HG03045 (cell line): Measurements from ENCODE around the gene MLH1.
"Not testable (repeated sequence)": the region's sequence is repeated elsewhere in the genome, so short reads cannot be mapped to it uniquely, and the experiment has no call there.

Source experiments
- ATAC-seq: cut with Tn5 transposase; IDR thresholded peaks from one replicate; pipeline ENCODE4 v1.9.1; 2021; ENCODE audit warnings: mild to moderate bottlenecking, moderate library complexity; ENCODE audit not compliant: unreplicated experiment

Gene MLH1

GRCh38 chr3:37032961-37033360, 39.6 kb downstream of the MLH1 start:
- no peak for ATAC-seq

DNA sequence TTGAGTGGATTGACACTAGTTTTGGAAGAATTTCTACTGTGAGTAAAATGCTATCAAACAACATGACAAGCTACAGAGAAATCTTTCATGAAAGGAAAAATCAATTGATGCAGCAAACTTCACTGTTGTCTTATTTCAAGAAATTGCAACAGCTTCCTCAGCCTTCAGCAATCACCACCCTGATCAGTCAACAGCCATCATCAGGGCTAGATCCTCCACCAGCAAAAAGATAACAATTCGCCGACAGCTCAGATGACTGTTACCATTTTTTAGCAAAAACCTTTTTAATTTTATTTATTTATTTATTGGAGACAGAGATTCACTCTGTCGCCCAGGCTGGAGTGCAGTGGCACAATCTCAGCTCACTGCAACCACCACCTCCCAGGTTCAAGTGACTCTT, 44.0 kb downstream of the MLH1 start:
- ATAC-seq = no peak

- no peak for ATAC-seq
These were observed 46.0 kb downstream of the MLH1 start for GRCh38 chr3:37039161-37039846.

DNA sequence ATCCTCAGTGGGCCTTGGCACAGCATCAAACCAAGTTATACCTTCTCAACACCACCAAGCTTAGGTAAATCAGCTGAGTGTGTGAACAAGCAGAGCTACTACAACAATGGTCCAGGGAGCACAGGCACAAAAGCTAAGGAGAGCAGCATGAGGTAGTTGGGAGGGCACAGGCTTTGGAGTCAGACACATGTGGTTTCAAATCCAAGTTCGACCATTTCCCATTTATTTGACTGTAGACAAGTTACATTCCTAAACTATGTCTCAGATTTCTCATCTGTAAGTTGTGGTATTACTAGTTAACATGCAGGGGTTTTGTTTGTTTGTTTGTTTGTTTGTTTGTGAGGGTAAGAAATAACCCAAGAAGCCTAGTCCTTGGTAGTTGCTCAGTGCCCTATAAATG, 46.9 kb downstream of the MLH1 start:
- ATAC-seq = no peak

GRCh38 chr3:37041546-37042195, 48.4 kb downstream of the MLH1 start:
- ATAC-seq = no peak

DNA sequence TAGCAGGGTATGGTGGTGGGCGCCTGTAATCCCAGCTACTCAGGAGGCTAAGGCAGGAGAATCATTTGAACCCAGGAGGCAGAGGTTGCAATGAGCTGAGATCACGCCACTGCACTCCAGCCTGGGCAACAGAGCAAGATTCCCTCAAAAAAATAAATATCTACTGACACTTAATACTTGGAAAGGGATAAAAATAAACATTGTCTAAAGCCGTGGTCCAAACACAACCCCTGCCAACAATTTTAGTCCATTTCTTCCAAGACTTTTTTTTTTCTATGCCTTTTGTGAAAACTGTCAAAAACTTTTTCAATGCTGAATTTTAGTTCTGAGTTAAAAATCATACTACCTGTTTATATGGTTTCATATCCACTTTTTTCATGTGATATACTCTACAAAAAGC, 49.4 kb downstream of the MLH1 start:
- not testable (repeated sequence) for ATAC-seq

DNA sequence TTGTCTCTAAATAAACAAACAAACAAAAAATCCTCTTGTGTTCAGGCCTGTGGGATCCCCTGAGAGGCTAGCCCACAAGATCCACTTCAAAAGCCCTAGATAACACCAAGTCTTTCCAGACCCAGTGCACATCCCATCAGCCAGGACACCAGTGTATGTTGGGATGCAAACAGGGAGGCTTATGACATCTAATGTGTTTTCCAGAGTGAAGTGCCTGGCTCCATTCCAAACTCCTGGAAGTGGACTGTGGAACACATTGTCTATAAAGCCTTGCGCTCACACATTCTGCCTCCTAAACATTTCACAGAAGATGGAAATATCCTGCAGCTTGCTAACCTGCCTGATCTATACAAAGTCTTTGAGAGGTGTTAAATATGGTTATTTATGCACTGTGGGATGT, 57.0 kb downstream of the MLH1 start:
- no peak for ATAC-seq

DNA sequence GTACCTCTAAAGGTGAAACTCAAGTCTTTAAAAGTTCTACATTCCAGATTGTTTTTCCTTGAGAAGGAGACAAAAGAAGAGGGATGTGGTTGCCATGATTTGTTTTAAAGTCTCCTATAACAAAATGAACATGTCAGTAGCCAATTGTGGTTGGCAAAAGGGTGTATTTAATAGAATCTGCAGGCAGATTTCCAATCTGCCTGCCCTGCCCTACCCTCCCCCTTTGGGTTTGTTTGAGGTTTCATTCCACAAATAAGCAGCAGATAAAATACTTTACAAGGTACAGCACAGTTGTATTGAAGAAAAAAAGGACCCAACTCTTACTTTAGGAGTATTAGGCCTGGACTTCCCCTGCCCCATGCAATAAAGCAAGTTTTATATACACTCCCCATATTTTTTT, 59.5 kb downstream of the MLH1 start:
- ATAC-seq = no peak

DNA sequence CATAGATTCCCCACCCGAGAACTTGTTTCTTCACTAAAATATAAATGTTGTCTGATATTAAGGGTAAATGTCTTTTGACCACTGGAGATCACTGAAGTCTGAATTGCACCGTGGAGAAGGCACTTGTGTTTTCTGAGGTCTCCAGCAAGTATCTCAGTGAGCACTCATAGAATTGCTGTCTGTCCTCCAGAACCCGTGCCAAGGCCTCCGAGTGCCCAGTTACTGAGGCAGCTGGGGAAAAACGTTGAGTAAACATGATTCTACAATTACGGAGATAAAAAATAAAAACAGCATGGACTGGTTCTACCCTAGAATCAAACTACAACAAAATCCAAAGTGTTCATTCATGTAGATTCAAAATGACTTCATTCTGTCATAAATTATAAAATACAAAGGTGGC, 60.0 kb downstream of the MLH1 start:
- ATAC-seq = no peak

GRCh38 chr3:37053753-37054152, 60.4 kb downstream of the MLH1 start:
- ATAC-seq = no peak

DNA sequence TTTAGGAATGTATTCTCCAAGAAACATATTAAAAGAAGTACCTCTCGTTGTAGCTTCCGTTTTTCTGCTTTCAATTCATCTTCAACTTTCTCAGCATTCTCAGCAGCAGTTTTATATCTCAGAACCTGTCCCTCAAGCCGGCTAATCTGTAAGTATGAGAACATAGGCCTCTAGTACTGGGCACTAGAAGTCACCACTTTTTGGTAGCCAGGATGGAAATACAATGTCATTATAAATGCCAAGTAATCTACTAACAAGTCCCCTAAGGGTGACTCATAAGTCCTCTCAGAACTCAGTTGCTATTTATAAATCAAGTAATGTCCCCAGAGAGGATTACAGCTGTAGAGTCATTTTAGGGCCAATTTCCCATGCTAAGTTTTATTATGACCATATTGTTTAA, 61.1 kb downstream of the MLH1 start:
- ATAC-seq = no peak

DNA sequence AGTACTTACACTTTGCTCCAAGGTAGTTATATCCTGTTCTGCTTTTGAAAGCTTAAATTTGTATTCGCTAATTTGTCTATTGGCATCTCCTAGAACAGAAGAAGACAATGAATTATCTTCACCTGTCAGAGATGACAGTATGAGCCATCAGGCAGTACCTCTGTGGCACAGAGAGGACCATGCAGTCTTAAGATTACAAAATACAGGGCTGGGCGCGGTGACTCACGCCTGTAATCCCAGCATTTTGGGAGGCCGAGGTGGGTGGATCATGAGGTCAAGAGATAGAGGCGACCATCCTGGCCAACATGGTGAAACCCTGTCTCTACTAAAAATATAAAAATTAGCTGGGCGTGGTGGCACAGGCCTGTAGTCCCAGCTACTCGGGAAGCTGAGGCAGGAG, 61.8 kb downstream of the MLH1 start:
- not testable (repeated sequence) for ATAC-seq

DNA sequence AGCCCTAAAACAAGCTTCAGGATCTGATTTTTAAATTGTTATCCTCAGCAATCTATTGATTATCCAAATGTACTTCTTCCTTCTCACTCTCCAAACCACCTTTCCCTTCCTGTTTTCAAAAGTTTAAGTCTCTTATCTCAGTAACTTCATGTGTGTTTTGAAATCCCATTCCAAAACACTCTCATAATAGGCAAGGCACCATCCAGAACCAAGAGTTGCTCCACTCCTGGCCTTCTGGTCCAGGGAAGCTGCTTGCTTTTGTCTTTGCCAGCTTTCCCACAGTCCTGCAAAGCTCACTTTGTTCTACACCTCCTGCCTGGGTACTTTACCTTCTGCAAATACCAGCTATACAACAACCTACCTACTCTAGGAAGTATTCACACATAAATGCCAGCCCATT, 63.5 kb downstream of the MLH1 start:
- ATAC-seq = no peak

DNA sequence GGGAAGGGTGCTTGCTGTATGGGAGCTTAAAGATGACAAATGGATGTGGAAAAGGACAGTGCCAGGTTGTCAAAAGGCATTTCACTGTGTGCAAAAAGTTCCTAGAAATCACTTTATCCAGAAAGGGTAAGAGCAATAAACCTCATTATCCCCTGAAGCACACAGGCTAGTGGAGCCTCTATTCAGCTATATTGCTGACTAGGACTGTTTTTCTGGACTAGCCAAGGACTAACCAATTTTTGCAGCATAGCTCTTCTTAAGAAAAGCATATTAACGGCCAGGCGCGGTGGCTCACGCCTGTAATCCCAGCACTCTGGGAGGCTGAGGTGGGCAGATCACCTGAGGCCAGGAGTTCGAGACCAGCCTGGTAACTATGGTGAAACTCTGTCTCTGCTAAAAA, 64.8 kb downstream of the MLH1 start:
- ATAC-seq = no peak

DNA sequence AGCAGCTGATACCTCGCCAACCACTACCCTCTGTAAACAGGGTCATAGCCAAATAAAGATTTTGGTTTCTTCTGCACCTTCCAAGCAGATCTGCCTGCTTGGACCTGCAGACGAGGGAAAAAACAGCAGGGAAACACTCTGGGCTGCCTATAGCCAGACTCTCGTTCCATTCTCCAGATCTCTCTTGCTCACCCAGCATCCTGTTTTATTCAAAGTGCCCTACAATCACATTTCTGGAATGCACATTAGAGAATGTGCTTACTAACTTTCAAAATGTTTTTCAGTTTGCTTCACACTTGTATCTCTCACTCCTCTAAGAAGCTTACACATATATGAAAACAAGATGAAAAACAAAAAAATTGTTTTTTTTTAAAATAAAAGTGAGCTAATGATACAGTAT, 71.4 kb downstream of the MLH1 start:
- no peak for ATAC-seq

DNA sequence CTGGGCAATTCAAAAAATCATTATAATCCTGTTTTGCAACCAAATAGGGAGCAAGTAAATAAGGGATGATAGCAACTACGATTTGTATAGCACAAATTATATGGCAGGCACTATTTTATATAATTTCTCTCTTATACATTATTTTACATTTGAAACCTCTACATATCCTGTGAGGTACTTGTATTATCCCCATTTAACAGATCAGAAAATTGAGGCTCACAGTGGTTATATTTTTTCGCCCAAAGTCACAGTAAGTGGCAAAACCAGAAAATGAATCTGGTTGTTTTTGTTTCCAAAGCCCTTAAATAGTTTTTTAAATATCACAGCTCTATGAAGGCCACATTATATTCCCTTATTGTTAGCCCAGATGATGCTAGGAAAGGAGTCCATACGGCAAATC, 74.3 kb downstream of the MLH1 start:
- ATAC-seq = no peak

GRCh38 chr3:37068031-37068430, 74.7 kb downstream of the MLH1 start:
- ATAC-seq = no peak

DNA sequence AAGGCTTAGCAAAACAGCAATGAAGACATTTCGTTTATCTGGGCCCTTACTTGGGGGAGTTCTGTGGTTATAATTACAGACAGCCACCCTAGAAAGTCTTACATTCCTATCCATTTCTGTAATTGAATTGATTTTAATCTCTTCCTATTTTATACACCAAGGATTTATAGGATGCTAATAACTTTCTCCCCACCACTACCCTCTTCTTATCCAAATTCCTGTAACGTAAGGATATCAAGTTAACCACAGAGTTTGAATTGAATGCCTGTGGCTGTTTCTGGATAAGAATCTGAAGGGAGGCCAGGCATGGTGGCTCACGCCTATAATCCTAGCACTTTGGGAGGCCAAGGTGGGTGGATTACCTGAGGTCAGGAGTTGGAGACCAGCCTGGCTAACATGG, 78.6 kb downstream of the MLH1 start:
- ATAC-seq = no peak

GRCh38 chr3:37072892-37073291, 79.6 kb downstream of the MLH1 start:
- no peak for ATAC-seq

- ATAC-seq = no peak
These were observed 80.9 kb downstream of the MLH1 start for GRCh38 chr3:37074178-37074577.

DNA sequence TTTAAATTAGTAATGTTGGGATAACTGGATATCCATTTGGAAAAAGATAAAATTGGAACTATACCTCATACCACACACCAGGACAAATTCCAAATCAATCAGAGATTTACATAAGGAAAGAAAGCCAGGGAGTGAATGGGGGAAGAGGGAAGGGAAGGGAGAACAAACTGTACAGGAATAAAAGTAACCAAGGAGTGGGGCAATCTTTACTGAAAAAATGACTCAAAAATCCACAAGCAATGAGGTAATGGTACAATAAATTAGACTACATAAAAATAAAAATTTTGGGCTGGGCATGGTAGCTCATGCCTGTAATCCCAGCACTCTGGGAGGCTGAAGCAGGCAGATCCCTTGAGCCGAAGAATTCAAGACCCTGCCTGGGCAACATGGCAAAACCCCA, 82.6 kb downstream of the MLH1 start:
- no peak for ATAC-seq

DNA sequence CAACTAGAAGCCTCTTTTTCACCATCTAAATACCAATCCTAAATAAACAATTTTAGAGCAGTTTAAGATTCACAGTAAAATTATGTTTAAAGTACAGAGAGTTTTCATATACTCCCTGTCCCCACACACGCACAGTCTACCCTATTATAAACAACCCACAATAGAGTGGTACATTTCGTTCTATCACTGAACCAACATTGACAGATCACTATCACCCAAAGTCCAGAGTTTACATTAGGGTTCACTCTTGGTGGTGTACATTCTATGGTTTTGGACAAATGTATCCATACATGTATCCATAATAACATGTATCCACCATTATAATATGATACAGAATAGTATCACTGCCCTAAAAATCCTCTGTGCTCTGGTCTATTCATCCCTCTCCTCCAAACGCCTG, 89.0 kb downstream of the MLH1 start:
- no peak for ATAC-seq

DNA sequence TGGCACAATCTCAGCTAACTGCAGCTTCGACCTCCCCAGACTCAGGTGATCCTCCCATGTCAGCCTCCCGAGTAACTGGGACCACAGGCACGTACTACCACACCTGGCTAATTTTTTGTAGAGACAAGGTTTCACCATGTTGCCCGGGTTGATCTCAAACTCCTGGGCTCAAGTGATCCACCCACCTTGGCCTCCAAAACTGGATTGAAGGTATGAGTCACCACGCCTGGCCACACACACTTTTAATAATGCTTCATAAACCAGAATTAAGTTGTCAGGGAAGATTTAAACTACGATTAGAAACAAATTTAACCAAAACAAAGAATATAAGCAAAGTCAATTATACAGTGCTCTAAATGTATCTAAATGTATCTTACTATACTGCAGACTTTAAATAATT, 93.6 kb downstream of the MLH1 start:
- no peak for ATAC-seq
